NK-92 (cell line): ENCODE measurements around the gene NTN1.

Source experiments
- DNase-seq: peaks from one replicate; lab custom pipeline; 2025; ENCODE audit not compliant: unreplicated experiment; lab: John Stamatoyannopoulos, UW

NTN1 gene

DNA sequence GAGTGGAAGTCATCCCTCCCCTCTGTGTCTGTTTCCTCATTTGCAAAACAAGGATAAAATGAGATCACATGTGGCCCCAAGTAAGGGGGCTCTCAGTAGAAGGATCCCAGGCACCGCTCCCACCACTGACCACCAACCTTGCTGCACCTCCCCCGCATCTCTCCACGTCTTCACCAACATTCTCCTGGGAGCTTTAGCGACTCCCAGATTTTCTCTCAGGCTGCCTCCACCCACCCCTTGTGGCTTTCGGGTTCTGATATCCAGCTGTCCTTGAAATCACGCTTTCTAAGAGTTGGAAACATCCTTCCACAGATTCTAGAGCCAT lies 16.4 kb upstream of the NTN1 start:
- no peak for DNase-seq

DNA sequence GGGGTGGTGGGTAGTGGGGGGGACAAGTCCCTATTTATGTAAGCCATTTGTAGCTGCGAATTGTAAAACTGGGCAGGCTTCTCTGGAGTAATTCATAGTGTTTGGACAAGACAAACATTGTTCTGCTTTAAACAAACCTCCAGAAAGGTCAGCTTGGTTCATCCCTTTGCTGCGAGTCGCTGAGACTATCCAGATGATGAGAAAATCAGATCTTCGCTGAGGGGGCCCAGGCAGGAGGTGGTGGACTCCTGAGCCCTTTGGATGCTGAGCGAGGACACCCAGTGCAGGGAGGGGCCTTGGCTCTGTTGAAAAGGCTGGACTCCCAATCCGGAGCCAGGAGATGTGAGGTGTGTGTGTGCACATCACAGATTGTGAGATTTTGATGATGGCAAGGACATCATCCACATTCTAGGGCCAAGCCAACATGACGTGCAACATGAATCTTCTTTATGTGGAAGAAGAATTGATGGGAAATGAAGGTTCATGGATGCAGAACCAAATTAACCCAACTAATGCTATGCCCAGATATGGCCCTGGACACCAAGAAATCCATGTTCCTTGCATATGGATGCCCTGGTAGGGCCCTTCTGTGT lies 15.0 kb upstream of the NTN1 start:
- no peak for DNase-seq

DNA sequence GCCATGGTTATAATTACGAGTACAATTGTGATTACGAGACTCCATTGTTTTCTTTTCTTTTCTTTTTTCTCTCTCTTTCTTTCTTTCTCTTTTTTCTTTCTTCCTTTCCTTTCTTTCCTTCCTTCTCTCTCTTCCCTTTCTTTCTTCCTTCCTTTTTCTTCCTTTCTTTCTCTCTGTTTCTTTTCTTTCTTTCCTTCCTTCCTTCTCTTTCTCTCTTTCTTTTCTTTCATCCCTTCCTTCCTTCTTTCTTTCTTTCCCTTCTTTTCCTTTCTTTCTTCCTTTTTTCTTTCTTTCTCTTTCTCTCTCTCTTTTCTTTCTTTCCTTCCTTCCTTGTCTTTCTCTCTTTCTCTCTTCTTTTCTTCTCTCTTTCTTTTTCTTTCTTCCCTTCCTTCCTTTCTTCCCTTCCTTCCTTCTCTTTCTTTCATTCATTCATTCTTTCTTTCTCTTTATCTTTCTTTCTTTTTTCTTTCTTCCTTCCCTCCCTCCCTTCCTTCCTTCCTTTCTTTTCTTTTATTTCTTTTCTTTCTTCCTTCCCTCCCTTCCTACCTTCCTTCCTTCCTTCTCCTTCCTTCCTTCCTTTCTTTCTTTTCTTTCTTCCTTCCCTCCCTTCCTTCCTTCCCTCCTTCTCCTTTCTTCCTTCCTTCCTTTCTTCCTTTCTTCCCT lies 14.1 kb upstream of the NTN1 start:
- no peak for DNase-seq

DNA sequence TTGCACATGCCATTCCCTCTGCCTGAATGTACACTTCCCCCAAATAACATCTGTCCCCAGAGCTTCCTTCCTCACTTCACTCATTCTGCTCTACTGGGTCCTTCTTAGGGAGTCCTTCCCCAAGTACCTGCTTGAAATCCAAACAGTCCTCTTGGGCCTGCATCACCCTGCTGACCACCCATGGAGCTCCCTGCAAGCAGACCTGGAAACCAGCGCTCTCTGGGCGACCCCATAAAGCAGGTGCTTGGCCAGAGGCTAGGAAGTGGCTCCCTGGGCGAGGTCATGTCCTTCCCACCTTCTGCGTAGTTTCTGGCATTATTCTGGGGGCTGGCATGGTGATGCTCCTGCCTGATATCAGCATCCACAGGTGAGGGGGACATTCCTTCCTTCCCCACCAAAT lies 12.2 kb upstream of the NTN1 start:
- DNase-seq = no peak

DNA sequence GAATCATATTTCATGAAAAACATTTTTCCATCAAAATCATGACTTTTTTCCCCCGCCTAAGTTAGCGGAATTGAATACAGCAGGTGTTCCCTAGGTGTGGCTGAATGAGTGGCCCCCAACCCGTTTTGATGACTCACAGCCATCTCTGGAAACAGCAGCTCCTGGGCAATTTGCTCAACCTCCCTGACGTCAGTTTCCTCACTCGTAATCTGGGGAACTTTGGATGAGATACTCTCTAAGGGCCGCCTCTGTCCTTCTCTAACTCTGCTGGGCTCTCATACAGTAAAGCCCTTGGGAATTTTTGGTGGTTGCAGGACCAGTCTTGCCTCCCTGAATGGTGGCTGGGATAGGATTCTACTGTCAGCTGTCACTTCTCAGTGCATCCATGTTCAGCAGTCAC lies 11.6 kb upstream of the NTN1 start:
- DNase-seq = no peak

DNA sequence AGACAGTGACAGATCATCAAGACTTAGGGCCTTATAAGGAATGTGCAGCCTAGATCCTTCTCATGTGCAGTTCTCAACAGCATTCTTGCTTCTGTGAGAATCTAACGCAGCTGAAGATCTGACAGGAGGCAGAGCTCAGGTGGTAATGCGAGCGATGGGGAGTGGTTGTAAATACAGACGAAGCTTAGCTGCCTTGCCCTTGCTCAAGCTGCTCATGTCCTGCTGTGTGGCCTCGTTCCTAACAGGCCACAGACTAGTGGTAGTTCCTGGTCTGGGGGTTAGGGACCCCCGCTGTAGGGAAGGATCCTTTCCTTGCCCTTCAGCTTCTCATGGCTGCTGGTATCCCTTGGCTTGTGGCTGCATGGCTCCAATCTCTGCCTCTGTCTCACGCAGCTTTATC lies 10.3 kb upstream of the NTN1 start:
- no peak for DNase-seq

DNA sequence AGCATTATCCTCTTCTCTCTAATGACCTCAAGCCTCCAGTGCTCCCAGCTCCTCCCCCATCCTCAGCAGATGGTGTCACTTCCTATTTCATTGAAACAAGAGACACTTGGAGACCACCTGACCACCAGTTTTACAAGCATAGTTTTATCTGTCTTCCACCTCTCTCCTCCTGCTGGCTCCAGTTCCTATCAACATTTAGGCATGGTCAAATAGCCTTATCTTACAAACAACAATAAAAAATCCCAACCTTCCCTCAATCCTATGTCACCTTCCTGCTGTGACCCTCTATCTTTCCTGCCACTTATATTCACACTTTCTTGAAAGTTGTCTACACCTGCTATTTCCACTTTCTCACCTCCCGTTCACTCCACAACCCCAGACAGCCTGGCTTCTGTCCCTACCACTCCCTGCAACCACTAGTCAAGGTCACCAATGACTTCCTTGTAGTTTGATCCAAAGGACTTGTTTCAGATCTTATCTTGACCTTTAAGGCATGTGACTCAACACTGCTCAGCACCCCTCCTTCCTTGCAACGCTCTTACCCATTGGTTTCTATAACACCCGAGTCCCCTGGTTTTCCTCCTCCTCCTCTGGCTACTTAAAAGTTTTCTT lies 4.3 kb upstream of the NTN1 start:
- no peak for DNase-seq

DNA sequence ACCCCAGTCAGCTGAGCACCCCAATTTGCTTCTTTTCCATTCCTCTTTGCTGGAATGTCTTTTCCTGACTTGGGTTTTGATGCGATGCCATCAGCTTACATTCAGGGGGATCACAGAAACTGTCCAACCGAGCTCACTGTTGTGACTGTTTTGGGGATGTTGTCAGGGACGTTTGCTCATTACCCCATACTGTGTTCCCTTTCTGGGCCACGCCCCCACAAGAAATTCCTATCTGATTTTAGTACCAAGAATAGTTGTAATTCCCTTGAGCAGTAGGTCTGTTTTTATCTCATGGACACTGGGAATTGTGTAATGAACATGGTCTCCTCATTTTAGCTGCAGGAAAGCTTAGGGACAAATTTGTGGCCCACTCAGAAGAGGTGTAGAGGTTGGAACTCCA lies 2.6 kb upstream of the NTN1 start:
- DNase-seq = no peak

DNA sequence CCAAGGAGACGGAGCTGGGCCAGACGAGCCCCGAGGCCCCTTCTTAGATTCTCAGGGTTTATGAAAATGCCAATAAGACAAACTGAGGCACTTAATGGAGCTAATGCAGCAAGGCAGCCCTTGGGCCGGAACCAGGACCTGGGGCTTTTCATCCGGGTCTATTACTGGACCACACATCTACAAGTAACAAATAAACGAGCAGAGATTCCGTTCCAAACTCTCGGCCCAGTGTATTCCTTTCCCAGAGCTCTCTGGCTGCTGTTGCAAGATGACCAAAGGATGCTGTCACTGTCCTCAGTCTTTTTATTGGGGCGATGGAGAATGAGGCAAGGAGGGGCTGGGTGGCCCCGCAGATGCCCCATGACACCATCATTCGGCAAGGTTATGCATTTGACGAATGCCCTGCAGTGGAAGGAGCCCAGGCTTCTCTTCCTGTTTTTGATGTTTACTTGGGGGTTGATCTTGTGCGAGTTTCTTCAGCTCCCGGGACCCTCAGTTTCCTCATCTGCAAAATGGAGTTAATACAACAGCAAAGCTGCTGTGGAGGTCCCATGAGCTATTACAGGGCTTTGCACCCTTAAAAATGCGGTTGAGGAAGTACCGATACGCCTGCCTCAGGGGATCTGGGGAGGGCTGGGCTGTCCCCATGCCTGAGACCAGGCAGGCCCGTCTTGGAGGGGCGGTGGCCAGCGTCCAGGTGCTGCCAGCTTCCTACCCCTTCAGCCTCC lies 1.1 kb upstream of the NTN1 start:
- no peak for DNase-seq

DNA sequence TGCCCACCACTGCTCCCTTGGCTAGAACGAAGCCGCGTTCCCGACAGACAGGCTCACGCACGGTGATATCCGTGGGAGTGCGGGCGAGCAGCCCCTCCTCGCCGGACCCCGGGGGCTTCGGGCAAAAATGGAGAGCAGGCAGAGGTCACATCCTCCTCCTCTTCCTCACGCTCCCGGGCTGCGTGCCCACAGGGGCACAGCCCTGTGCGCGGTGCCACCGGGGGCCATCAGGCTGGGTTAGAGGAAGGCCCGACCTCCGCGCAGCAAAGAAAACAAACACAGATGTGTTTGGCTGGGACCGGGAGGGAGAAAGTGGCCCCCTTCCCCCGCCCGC lies 519 bp upstream of the NTN1 start:
- no peak for DNase-seq

DNA sequence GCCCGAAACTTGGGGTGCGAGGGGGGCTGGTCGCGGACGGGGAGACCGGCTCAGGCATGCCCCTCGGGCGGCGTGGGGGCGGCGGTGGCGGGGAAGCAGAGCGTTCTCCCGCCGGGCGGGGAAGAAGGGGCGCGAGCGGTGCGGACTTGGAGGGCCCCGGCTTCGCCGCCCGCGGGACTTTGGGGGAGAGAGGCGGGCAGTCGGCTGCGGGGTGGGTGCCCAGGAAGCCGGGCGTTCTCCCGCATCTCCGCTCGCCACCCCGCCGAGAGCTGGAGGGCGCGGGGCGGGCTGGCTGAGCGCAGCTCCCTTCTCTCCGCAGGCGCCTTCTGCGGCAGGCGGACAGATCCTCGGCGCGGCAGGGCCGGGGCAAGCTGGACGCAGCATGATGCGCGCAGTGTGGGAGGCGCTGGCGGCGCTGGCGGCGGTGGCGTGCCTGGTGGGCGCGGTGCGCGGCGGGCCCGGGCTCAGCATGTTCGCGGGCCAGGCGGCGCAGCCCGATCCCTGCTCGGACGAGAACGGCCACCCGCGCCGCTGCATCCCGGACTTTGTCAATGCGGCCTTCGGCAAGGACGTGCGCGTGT lies 772 bp downstream of the NTN1 start:
- no peak for DNase-seq

DNA sequence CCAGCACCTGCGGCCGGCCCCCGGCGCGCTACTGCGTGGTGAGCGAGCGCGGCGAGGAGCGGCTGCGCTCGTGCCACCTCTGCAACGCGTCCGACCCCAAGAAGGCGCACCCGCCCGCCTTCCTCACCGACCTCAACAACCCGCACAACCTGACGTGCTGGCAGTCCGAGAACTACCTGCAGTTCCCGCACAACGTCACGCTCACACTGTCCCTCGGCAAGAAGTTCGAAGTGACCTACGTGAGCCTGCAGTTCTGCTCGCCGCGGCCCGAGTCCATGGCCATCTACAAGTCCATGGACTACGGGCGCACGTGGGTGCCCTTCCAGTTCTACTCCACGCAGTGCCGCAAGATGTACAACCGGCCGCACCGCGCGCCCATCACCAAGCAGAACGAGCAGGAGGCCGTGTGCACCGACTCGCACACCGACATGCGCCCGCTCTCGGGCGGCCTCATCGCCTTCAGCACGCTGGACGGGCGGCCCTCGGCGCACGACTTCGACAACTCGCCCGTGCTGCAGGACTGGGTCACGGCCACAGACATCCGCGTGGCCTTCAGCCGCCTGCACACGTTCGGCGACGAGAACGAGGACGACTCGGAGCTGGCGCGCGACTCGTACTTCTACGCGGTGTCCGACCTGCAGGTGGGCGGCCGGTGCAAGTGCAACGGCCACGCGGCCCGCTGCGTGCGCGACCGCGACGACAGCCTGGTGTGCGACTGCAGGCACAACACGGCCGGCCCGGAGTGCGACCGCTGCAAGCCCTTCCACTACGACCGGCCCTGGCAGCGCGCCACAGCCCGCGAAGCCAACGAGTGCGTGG lies 1.5 kb downstream of the NTN1 start:
- DNase-seq = no peak

DNA sequence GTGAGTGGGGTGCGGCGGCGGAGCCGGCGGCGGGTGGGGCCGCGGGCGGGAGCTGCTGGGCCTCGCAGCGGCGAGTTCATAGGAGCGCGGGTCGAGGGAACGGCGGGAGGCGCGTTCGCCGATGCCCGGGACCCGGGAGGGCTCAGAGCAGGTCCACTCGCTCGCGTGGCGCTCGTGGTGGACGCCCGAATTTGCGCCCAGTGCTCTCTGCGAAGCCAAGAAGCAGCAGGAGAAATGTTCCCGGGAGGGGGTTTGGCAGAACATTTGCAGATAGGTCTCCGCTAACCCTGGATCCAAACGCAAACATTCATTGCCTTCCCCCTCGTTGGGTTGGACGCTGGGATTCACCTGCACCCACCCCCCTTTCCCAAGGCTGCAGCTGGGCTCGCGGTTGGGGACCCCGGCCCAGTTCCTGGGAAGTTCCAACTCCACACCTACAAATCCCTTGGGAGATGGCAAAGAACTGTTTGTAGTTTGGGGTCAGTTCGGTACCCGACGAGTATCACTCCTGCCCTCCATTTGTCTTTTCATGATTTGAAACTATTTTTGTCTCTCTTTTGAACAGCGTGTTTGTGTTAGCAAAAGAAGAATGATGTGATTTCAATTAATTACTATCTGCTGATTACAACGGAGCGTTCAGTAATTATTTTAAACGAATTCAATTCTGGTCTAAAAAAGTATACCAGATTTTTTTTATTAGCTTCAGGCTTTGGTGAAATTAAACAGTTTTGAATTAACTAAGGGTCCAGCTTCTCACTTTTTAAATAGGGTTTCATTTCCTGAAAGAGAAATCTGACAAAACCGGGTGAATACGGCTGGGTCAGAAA lies 2.3 kb downstream of the NTN1 start:
- DNase-seq = no peak

DNA sequence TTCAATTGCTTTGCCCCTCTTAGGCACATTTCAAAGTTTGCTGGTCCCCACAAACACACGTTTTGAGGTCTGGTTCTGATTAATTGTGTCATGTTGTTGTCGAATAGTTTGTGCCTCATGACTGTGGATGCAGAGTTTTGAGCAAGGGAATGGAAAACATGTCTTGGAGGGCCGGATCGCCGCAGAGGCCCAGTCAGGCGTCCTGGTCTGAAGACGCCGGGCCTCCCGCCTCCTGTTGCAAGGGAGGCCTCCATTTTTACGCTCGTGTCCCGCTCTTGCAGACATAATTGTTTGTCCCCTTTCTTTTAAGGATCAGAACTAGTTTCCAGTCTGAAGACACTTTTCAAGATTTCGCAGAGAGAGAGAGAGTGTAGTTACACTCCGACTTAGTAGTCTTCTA lies 3.2 kb downstream of the NTN1 start:
- no peak for DNase-seq

DNA sequence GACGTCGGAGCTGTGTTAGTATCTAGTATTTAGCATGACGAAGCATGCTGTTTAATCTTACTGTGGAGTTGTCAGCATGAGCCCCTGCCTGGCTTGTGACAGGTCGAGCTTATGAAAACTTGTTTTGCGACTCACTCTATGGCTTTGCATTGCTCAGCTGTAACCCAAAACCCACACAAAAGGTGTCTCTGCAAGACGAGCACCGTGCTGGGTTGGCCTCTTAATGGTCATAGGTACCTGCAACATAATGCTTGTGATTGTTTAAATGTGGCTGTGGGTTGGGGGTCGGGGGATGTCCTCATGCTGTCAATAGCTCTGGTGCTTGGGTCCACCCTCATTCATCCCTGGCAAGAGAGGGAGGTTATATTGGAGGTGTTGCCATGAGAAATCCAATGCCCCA lies 5.4 kb downstream of the NTN1 start:
- no peak for DNase-seq

DNA sequence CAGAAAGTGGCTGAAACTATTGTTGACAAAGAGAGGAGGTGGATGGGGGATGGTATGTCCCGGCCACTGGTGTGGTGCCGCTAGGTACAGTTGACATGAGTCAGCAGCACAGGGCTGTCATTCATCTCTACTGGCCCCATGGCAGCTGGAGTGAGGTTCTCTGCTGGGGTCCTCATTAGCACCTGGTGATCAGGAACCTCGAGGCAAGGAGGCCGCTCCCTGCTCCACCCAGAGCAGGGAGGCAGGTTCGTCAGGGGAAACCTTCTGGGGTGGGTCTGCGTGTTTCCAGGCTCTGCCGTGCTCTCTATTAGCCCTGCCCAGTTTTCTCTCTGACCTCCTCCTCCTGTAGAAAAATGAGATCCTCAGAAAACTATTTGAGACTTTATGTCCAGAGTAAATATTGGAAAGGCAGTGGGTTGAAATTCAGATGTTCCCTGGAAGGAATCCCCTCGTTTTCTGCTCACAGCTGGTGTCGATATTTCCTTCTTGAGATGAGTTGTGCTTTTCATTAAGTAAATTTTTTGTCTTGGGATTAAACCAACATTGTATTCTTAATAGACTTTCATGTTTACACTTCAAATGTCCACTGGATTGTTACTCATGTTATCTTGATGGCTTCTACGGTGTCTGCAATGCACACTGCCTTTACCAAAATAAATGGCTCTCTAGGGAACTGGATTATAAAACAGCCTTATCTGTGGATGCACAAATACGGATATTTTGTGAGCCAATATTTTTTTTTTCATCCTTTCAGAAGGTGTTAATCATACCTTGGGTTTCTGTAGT lies 7.1 kb downstream of the NTN1 start:
- DNase-seq = no peak

DNA sequence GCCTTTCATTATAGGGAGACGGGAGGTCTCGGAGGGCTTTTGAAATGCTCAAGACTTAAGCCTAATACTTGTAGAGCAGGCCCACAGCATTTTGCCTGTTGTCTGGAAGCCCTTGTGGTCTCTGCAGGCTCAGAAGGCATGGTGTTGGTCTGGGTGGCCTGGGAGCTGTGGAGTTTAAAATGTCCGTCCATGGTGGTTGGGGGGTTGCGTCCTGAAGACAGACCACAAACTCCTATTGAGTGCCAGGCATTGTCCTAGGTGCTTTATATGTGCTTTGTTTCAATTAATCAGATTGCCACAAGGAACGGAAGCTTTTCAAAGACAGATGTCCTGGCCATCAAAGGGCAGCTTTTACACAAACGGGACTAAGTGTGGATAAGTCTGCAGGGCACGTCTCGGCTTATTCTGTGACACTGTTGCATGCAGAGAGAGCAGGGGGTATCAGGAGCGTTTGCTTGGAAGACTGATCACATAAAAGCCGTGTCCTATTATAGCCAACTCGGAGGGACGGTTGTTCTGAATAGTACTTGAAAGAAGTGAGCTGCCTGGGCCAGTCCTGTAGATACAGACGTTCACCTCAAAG lies 7.8 kb downstream of the NTN1 start:
- DNase-seq = no peak

DNA sequence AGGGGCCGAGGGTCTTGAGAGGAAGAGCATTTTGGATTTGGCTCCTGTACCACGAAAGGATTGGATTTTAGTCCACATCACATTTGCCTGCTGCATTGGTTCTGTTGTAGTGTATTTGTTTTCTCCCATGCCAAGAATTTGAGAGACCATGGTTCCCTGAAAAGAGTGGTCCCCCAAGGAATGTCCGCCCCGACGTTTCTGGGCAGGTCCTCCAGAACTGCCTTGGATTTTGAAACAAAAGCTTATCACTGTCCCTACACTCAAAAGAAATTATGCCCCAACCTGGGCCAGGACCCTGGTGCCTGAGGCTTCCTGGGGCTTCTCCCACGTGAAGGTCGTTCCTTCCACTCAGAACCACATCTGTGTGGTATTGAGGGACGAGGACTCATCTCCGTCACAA lies 10.8 kb downstream of the NTN1 start:
- DNase-seq = no peak

DNA sequence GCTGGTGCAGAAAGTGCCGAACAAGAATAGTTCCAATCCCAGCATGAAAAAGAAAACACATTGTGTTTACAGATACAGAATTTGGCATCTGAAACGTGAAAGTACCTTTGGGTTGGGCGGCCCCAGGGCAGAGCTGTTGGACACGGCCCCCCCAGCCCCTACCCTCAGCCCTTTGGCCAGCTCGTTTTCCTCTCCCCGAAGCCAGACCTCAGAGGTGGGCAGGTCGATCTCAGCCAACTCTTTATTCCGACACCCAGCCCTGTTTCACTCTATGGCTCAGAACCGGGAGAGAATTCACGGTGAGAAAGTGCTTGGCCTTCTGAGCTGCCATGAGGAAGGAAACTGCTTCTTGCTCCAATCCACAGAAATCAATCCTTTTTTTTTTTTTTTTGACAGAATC lies 11.3 kb downstream of the NTN1 start:
- no peak for DNase-seq
